Lower leg skin (tissue), 4 donors: ENCODE results near the gene NCKAP5. TPM values are rescaled to one million over a fixed set of nuclear protein-coding genes. Genes with fewer than 3 reads are reported as not detected.

Experiments
- DNase-seq, 2 donors: peaks; one replicate each; pipeline ENCODE4 v3.0.0-alpha.2; 2019; ENCODE audit warnings: low spot score in 2 of 2
- H3K4me3 ChIP-seq: fragments of 200-600 bp; sonication (generic); 2 replicates; pipeline ENCODE4 v1.5.1; 2017; ENCODE audit warnings: mild to moderate bottlenecking, low read depth; ENCODE audit not compliant: poor library complexity, severe bottlenecking
- POLR2A ChIP-seq, 2 donors: fragments of 450-650 bp; IDR thresholded peaks; one replicate each; pipeline ENCODE4 v1.6.1; 2016 to 2017; ENCODE audit warnings: antibody characterized with exemption in 2 of 2, mild to moderate bottlenecking in 1 of 2, moderate library complexity in 1 of 2
- WGBS, 2 donors: methylation state at CpG; one replicate each; pipeline ENCODE4 v1.1.5; 2018; 5-methylcytosine and 5-hydroxymethylcytosine counted together
- intact Hi-C: fragments of 100-400 bp; cut with DNase I; formaldehyde crosslinking; loops from one replicate; pipeline ENCODE4 v1.15.0; 2023; ENCODE audit warnings: low total_unique reads
- total RNA-seq, 4 donors: library from RNA; depleted of rRNA; stranded (reverse); fragments of >200 nt; gene quantifications; one replicate each; pipeline ENCODE4 v1.1.0, GENCODE V29; 2016
- TF ChIP-seq, protein P1 (sequence below), 3 donors: fragments of 450-650 bp; IDR thresholded peaks; one replicate each; pipeline ENCODE4 v1.5.1; 2016; ENCODE audit warnings: antibody characterized with exemption in 3 of 3, mild to moderate bottlenecking in 3 of 3, moderate library complexity in 2 of 3

The NCKAP5 gene
- 1 to 10 TPM; 2.0 to 5.1 (median 3.6) TPM for total RNA-seq

DNA sequence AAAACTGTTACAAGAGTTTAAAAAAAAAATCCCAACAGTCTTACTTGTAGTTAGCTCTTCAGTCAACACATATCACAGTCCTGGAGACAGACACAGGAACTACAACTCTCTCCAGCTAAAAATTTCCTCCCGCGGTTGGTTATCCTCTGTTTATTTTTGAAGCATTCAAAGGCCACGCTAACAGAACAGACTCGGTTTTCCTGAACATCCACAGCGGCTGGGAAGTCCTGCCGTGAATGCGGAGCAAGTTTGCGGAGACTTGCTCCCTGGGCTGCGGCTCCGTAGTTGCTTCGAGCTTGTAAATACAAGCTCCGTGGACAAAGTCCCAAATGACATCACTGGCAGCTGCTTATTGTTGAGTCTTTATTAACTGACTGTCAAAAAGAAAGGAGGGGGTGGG lies at the start of gene NCKAP5:
Gene NCKAP5 (minus strand): TSS at position 292 of the 400 bp plus-strand sequence. CDS start 50,937 bp downstream, outside the sequence.
- H3K4me3 ChIP-seq, result no peak within 1 kb of the TSS
- 4 to 5% methylated on average over 12 of the region's 12 CpGs for WGBS, 2 donors
- no peak for TF ChIP-seq POLR2A (IDR thresholded peaks at IDR 0.05)
- TF ChIP-seq, protein P1, sequence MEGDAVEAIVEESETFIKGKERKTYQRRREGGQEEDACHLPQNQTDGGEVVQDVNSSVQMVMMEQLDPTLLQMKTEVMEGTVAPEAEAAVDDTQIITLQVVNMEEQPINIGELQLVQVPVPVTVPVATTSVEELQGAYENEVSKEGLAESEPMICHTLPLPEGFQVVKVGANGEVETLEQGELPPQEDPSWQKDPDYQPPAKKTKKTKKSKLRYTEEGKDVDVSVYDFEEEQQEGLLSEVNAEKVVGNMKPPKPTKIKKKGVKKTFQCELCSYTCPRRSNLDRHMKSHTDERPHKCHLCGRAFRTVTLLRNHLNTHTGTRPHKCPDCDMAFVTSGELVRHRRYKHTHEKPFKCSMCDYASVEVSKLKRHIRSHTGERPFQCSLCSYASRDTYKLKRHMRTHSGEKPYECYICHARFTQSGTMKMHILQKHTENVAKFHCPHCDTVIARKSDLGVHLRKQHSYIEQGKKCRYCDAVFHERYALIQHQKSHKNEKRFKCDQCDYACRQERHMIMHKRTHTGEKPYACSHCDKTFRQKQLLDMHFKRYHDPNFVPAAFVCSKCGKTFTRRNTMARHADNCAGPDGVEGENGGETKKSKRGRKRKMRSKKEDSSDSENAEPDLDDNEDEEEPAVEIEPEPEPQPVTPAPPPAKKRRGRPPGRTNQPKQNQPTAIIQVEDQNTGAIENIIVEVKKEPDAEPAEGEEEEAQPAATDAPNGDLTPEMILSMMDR (IDR thresholded peaks at IDR 0.05), result no peak
- peak in 1 of 2 donors; percentile 39 for DNase-seq
- intact Hi-C loops, result no loop called here

DNA sequence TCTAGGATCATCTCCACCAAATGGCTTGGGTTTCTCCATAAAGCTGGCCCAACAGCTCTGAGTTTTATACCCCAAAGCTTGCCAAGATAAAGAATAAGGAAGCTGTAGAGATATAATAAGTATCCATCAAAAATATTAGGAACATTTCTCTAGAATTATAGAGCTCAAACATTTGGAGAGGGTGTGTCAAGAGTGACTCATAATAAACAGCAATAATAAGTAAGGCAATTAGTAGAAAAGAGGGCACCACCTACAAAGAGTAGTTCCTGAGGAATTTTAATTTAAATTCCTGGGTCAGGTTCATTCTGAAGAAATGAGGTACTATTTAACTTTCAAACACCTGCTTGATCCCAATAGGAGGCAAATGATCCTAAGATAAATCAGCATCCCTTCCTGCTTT lies 41.4 kb upstream of the NCKAP5 start:
- DNase-seq, result no peak
- TF ChIP-seq POLR2A (IDR thresholded peaks at IDR 0.05), result no peak
- no peak overlapping the region for H3K4me3 ChIP-seq
- intact Hi-C loops, result no loop called here

DNA sequence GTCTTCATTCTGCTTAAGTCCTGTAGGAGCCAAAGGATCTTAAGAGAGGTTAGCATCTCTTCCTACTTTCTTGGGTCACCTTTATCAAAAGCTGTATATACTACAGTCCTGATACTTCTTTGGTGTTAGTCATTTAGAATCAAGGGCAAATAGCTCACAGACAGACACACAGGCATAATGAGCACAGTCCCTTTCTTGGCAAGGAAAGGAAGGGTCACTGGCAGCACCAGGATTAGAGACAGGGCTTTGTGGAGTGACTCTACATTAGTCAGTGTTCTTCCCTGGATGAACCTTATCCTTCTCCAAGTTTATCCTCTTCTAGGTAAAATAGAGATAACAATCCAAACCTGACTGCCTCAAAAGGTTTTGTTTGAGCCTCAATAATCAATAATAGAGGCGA lies 40.0 kb upstream of the NCKAP5 start:
- intact Hi-C loops, result no loop called here
- no peak for DNase-seq
- 92 to 100% methylated on average over 1 of the region's 1 CpG for WGBS, 2 donors
- H3K4me3 ChIP-seq, result no peak overlapping the region
- TF ChIP-seq, protein P1 (IDR thresholded peaks at IDR 0.05), result no peak
- TF ChIP-seq POLR2A (IDR thresholded peaks at IDR 0.05), result no peak

DNA sequence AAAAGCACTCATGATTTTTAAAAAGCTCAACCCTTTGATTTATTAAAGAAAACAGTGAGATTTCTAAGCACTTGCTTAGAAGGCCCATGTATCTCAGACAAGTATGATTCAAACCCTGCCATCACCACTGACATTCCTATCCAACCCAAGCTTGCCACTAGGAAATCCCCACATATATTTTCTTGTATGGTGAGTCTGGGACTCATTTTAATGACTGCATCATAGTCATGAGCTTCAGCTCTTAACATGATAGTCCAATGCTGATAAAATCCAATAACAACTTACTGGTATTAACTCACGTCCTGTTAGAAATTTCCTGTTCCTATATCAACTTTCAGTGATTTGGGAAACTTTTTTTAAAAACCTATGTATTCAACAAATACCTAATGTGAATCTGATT lies 39.4 kb upstream of the NCKAP5 start:
- no peak overlapping the region for H3K4me3 ChIP-seq
- TF ChIP-seq, protein P1 (IDR thresholded peaks at IDR 0.05), result no peak
- TF ChIP-seq POLR2A (IDR thresholded peaks at IDR 0.05), result no peak
- DNase-seq, result no peak
- intact Hi-C loops, result no loop called here
- WGBS, 2 donors, result 48% methylated on average over 1 of the region's 1 CpG

DNA sequence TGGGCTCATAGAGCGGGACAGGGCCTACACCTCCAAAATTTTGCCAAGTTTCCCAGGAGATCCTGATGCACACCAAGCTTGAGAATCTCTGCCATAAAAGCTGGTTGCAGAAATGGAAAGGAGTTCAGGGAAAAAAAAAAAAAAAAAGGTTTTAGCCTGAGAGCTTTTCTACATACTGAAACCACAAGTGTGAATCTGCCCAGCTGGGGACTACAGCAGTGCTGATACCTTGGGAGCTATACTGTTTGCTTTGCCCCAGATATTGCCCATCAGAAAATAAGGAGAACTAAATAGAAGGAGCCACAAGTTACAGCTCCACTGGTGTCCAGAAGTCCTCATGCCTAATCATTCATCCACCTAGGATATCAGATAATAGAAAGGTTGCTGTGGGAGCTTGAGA lies 38.4 kb upstream of the NCKAP5 start:
- 95 to 97% methylated on average over 1 of the region's 1 CpG for WGBS, 2 donors
- no peak overlapping the region for H3K4me3 ChIP-seq
- intact Hi-C loops, result no loop called here
- DNase-seq, result no peak
- TF ChIP-seq, protein P1 (IDR thresholded peaks at IDR 0.05), result no peak
- no peak for TF ChIP-seq POLR2A (IDR thresholded peaks at IDR 0.05)

DNA sequence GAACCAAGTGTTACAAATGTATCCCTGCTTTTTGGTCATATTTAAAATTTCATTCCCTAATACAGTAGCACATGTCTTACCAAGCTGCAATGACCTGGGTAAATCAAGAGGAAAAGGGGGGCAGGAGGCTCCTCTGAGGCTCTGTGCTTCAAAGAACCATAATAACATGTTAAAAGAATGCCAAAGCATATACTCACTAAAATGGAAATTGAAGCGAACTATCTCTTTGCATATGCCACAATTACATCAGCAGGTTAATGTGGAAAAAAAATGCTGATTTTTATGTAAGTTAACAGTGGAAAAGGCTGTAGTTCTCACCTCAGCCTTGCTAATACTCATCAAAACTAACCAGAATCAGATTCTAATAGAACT lies 37.5 kb upstream of the NCKAP5 start:
- intact Hi-C loops, result no loop called here
- WGBS, 2 donors, result 83 to 89% methylated on average over 1 of the region's 1 CpG
- H3K4me3 ChIP-seq, result no peak overlapping the region
- DNase-seq, result no peak
- TF ChIP-seq, protein P1 (IDR thresholded peaks at IDR 0.05), result no peak
- no peak for TF ChIP-seq POLR2A (IDR thresholded peaks at IDR 0.05)
